ENCODE results near the gene MED14. TPM values are rescaled to one million over a fixed set of nuclear protein-coding genes. Genes with fewer than 3 reads are reported as not detected.
"Not testable (repeated sequence)": the region's sequence is repeated elsewhere in the genome, so short reads cannot be mapped to it uniquely, and the experiment has no call there.

Gene MED14
- total RNA-seq = 64.5 TPM

DNA sequence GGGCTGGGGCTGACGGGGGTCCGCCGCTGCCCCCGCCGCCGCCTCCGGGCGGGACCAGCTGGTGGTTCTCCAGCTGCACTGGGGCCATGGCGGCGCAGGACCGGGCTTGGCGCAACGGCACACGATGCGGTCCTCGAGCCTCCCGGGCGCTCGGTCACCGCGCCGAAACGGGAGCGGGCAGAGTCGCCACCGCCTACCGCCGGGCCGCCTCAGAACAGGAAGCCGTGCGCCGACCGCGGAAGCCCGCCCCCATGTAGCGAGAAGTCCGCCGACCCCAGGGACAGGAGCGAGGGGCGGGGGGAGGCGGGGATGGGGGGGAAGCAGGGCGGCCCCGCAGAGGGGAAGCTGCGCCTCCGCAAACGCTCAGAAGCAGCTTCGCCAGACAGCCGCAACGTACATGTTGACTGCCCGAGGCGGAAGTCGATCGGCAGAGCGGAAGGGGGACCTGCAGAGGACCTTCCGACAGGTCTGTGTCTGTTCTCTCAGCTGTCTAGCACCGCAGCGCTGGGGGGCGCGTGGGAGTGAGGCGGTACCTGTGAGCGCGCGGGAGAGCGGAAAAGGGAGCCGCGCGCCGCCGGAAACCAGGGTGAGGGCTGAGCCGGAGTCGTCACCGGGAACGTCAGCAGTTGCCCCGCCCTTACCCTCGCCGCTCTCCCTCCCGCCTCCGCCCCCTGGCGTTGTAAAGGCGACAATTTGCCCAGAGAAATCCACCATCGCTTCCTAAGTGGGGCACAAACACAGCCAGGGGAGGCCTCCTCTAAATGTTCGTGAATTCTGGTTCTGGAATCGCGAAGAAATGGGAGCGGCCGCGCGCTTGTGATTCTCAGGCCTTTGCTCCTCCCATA is at the start of gene MED14:
Gene MED14, minus strand, starts transcription at position 218 of the 845 bp plus-strand sequence. Its CDS starts 130 bp downstream, at position 88.
- Histone ChIP-seq H3K4me1 (ENCODE audit: insufficient read depth, low read length) (peaks cover 20% of the 10 kb centered on the region), H3K9me3 (ENCODE audit: low read depth, low read length) (no peaks in the 10 kb centered on the region), H3K4me3 (ENCODE audit: low read length) (peak within 1 kb of the TSS; percentile 70), H3K27me3 (ENCODE audit: insufficient read depth, low read length) (no peaks in the 10 kb centered on the region)

DNA sequence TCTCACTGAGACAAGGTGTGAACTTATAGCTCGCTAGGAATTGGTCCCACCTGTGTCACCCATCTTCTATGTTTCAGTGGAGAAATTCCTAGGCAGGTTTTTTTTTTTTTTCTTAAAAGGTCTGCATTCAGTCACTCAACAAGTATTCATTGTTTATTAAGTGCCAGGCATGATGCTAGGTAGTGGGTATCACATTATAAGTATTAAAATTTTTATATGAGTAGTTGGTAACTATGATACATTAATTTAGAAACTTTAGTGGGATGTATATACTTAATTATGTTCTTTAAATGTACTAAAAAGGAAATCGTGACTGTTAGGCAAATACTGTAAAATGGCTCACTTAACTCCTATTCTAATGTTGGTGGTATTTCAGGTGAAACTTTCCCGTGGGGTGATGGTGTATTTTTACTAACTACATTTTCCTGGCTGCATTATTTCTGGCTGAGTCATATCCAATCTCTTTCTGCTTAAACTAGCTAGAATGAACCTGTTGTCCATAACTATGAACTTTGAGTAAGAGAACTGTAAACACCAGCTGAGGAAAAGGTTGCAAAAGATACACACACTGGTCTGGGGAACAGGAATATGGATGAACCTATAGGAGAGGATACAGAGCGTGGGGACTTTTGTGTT is 49.3 kb upstream of the MED14 start:
- H3K4me3 ChIP-seq (ENCODE audit: low read length) = no peak overlapping the region
- H3K4me1 ChIP-seq (ENCODE audit: insufficient read depth, low read length) = no peaks in the 10 kb centered on the region

DNA sequence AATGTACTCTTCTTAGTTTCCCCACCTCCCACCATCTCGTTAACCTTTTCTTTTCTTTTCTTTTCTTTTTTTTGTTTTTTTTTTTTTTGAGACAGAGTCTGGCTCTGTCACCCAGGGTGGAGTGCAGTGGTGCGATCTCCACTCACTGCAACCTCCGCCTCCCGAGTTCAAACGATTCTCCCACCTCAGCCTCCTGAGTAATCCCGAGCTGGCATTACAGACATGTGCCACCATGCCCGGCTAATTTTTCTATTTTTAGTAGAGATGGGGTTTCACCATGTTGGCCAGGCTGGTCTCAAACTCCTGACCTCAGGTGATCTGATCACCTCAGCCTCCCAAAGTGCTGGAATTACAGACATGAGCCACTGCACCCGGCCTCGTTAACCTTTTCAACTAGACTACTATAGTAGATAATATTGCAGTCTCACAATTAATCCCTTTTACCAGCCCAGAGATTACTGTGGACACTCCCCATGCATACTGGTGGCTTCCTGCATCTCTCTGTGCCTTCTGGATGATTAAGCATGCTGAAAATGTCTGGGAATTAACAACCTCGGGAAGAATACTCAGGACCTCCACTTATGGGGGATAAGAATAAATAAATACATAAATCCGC is 47.4 kb upstream of the MED14 start:
- not testable (repeated sequence) for H3K4me1 ChIP-seq (ENCODE audit: insufficient read depth, low read length); H3K27me3 ChIP-seq (ENCODE audit: insufficient read depth, low read length); H3K4me3 ChIP-seq (ENCODE audit: low read length)

More for the DNA sequence above, 49.3 kb upstream of the MED14 start:
- Histone ChIP-seq H3K27me3 (ENCODE audit: insufficient read depth, low read length) (no peaks in the 10 kb centered on the region), H3K9me3 (ENCODE audit: low read depth, low read length) (no peaks in the 10 kb centered on the region)

DNA sequence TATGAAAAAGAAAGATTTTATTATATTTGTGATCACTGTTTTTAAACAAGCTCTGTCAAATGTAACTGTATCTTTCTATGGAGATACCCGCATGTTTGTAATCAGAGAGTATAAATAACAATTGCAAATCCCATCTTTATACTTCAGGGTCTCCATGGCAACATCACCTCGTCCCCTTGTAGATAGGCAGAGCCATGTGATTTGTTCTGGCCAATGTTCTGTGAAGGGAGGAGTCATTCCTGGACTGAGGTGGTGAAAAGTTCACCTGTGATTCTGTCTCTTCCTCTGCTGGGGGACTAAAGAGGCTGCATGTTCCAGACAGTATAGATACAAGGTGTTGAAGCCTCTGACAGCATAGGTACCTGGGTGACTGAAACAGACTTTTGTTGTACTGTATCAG is 45.6 kb upstream of the MED14 start:
- Histone ChIP-seq H3K9me3 (ENCODE audit: low read depth, low read length) (no peaks in the 10 kb centered on the region), H3K27me3 (ENCODE audit: insufficient read depth, low read length) (no peaks in the 10 kb centered on the region), H3K4me3 (ENCODE audit: low read length) (no peak overlapping the region), H3K4me1 (ENCODE audit: insufficient read depth, low read length) (no peaks in the 10 kb centered on the region)

More for the DNA sequence above, 47.4 kb upstream of the MED14 start:
- not testable (repeated sequence) for H3K9me3 ChIP-seq (ENCODE audit: low read depth, low read length)

- no peak overlapping the region for H3K4me3 ChIP-seq (ENCODE audit: low read length)
- no peaks in the 10 kb centered on the region for H3K4me1 ChIP-seq (ENCODE audit: insufficient read depth, low read length)
- H3K9me3 ChIP-seq (ENCODE audit: low read depth, low read length) = no peaks in the 10 kb centered on the region
- H3K27me3 ChIP-seq (ENCODE audit: insufficient read depth, low read length) = no peaks in the 10 kb centered on the region
Measured at GRCh38 chrX:40780082-40780481, 44.7 kb upstream of the MED14 start.

- Histone ChIP-seq H3K9me3 (ENCODE audit: low read depth, low read length) (no peaks in the 10 kb centered on the region), H3K4me1 (ENCODE audit: insufficient read depth, low read length) (no peaks in the 10 kb centered on the region), H3K27me3 (ENCODE audit: insufficient read depth, low read length) (no peaks in the 10 kb centered on the region), H3K4me3 (ENCODE audit: low read length) (no peak overlapping the region)
Measured at GRCh38 chrX:40778861-40779575, 43.7 kb upstream of the MED14 start.

- Histone ChIP-seq H3K9me3 (ENCODE audit: low read depth, low read length) (no peaks in the 10 kb centered on the region), H3K4me1 (ENCODE audit: insufficient read depth, low read length) (no peaks in the 10 kb centered on the region), H3K27me3 (ENCODE audit: insufficient read depth, low read length) (no peaks in the 10 kb centered on the region), H3K4me3 (ENCODE audit: low read length) (no peak overlapping the region)
Measured at GRCh38 chrX:40773809-40774208, 38.5 kb upstream of the MED14 start.

DNA sequence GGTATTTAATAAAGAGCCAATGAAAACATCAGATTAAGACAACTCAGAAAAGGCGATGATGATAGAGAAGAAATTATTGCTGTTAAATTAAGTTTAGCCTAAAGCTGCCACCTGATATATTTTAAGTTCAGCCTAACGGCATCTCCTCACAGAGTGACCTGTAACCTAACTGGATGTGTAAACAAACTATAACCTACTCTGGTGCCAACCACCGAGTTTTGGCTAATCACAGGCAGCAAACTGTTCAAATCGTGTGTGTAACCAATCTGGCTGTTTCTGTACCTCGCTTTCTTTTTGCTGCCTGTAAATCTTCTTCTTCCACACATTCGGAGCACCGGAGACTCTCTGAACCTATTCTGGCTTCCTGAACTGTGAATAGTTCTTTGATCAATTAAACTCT is 37.8 kb upstream of the MED14 start:
- H3K9me3 ChIP-seq (ENCODE audit: low read depth, low read length) = no peaks in the 10 kb centered on the region
- H3K4me3 ChIP-seq (ENCODE audit: low read length) = no peak overlapping the region
- no peaks in the 10 kb centered on the region for H3K27me3 ChIP-seq (ENCODE audit: insufficient read depth, low read length)
- H3K4me1 ChIP-seq (ENCODE audit: insufficient read depth, low read length) = no peaks in the 10 kb centered on the region

DNA sequence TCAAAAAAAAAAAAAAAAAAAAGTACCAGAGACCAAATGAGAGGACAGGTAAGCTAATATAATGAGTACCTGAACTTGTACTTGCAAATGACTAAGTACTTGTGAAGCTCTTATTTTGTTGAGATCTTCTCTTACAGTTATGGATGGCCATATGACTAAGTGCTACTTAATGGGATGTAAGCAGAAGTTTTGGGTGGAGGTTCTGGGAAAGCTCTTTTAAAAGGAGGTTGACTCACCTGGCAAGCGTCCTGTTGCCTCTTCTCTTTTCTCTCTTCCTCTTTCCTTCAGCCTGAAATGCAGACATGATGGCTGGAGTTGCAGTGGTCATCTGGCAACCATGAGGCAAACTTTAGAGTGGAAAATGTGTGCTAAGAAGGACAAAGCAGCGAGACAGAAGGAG is 36.9 kb upstream of the MED14 start:
- Histone ChIP-seq H3K4me3 (ENCODE audit: low read length) (no peak overlapping the region), H3K27me3 (ENCODE audit: insufficient read depth, low read length) (no peaks in the 10 kb centered on the region), H3K9me3 (ENCODE audit: low read depth, low read length) (no peaks in the 10 kb centered on the region), H3K4me1 (ENCODE audit: insufficient read depth, low read length) (no peaks in the 10 kb centered on the region)

DNA sequence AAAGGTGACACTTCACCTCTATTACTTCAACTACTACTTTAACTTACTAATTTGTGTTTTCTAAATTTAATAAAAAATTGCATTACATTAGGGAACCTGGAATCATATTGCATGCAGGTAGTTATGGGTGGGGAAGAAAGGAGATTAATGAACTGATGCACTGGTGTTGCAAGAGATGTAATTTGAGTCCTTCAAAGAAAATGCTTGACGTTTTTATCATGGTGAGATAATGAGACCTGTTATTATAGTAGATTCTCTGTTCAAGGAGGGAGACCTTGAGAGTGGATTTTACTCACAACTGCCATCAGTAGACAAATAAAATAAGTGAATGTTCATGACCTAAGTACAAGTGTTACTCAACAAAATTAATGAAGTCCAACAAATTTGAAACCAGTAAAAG is 26.4 kb upstream of the MED14 start:
- no peaks in the 10 kb centered on the region for H3K4me1 ChIP-seq (ENCODE audit: insufficient read depth, low read length)
- H3K9me3 ChIP-seq (ENCODE audit: low read depth, low read length) = no peaks in the 10 kb centered on the region
- no peak overlapping the region for H3K4me3 ChIP-seq (ENCODE audit: low read length)
- no peaks in the 10 kb centered on the region for H3K27me3 ChIP-seq (ENCODE audit: insufficient read depth, low read length)

DNA sequence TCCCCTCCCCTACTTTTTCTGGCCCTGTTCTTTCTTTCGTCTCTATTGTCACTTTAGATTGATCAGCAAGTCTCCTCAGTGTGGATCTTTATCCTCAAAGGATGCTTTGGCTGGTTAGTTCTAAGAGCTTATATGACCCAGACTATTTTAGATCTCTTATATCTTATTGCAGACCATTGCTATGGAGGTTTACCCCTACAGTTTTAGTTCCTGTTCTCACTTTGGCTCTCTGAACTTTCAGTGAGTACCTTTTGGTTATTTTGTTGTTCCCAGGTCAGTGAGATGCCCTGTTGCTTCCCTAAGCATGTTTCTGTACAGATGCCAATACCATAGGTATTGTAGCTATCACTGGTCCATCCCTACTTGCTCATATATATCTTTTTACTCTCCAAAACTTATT is 24.0 kb upstream of the MED14 start:
- no peaks in the 10 kb centered on the region for H3K27me3 ChIP-seq (ENCODE audit: insufficient read depth, low read length)
- H3K4me3 ChIP-seq (ENCODE audit: low read length) = no peak overlapping the region
- H3K4me1 ChIP-seq (ENCODE audit: insufficient read depth, low read length) = no peaks in the 10 kb centered on the region
- no peaks in the 10 kb centered on the region for H3K9me3 ChIP-seq (ENCODE audit: low read depth, low read length)

- no peaks in the 10 kb centered on the region for H3K9me3 ChIP-seq (ENCODE audit: low read depth, low read length)
- H3K4me1 ChIP-seq (ENCODE audit: insufficient read depth, low read length) = no peaks in the 10 kb centered on the region
- no peak overlapping the region for H3K4me3 ChIP-seq (ENCODE audit: low read length)
- no peaks in the 10 kb centered on the region for H3K27me3 ChIP-seq (ENCODE audit: insufficient read depth, low read length)
Measured at GRCh38 chrX:40757058-40757457, 21.7 kb upstream of the MED14 start.

- H3K4me1 ChIP-seq (ENCODE audit: insufficient read depth, low read length) = no peaks in the 10 kb centered on the region
- H3K4me3 ChIP-seq (ENCODE audit: low read length) = no peak overlapping the region
- no peaks in the 10 kb centered on the region for H3K27me3 ChIP-seq (ENCODE audit: insufficient read depth, low read length)
- H3K9me3 ChIP-seq (ENCODE audit: low read depth, low read length) = no peaks in the 10 kb centered on the region
Measured at GRCh38 chrX:40755291-40756249, 20.2 kb upstream of the MED14 start.

Measured in mononuclear cell (primary cell).